GM23338 (cell line): Measurements from ENCODE around the gene BABAM1. TPM values are rescaled to one million over a fixed set of nuclear protein-coding genes. Genes with fewer than 3 reads are reported as not detected.

Experiments used
- ATAC-seq: fragments of 200-7000 bp; cut with Tn5 transposase; 3 replicates; pipeline ENCODE4 v1.9.1; 2020
- DNase-seq: peaks from one replicate; pipeline ENCODE4 v3.0.0-alpha.2; 2015; ENCODE audit warnings: low spot score
- H2AFZ ChIP-seq: fragments of 200-600 bp; sonication (generic); 2 replicates; pipeline ENCODE4 v1.8.0; 2016; ENCODE audit warnings: antibody characterized with exemption, mild to moderate bottlenecking, moderate library complexity
- H3F3A ChIP-seq: fragments of 200-600 bp; sonication (generic); replicated peaks from 2 replicates; pipeline ENCODE4 v1.8.0; 2017; ENCODE audit warnings: antibody characterized with exemption, mixed run types, low read depth
- H3K27ac ChIP-seq: fragments of 200-600 bp; sonication (generic); 2 replicates; pipeline ENCODE4 v1.6.1; 2016; ENCODE audit warnings: low read depth
- H3K27me3 ChIP-seq: fragments of 200-600 bp; sonication (generic); 2 replicates; pipeline ENCODE4 v1.8.0; 2016; ENCODE audit warnings: mild to moderate bottlenecking, mixed run types, moderate library complexity; ENCODE audit not compliant: insufficient read depth
- H3K36me3 ChIP-seq: fragments of 200-600 bp; sonication (generic); 2 replicates; pipeline ENCODE4 v1.8.0; 2016; ENCODE audit warnings: mild to moderate bottlenecking; ENCODE audit not compliant: insufficient read depth
- H3K4me1 ChIP-seq: fragments of 200-600 bp; sonication (generic); 2 replicates; pipeline ENCODE4 v1.8.0; 2016; ENCODE audit warnings: mild to moderate bottlenecking, moderate library complexity; ENCODE audit not compliant: insufficient read depth
- H3K4me2 ChIP-seq: fragments of 200-600 bp; sonication (generic); 2 replicates; pipeline ENCODE4 v1.7.1; 2017; ENCODE audit warnings: mixed run types
- H3K4me3 ChIP-seq: fragments of 200-600 bp; sonication (generic); 2 replicates; pipeline ENCODE4 v1.6.1; 2016; ENCODE audit warnings: mixed run types
- H3K79me2 ChIP-seq: fragments of 200-600 bp; sonication (generic); replicated peaks from 2 replicates; pipeline ENCODE4 v1.8.0; 2017; ENCODE audit warnings: mild to moderate bottlenecking; ENCODE audit not compliant: insufficient read depth
- H3K9me2 ChIP-seq: fragments of 200-600 bp; sonication (generic); 2 replicates; pipeline ENCODE4 v1.8.0; 2017; ENCODE audit not compliant: insufficient read depth
- H4K20me1 ChIP-seq: fragments of 200-600 bp; sonication (generic); replicated peaks from 2 replicates; pipeline ENCODE4 v1.8.0; 2017; ENCODE audit warnings: mild to moderate bottlenecking; ENCODE audit not compliant: insufficient read depth
- H3K27ac Mint-ChIP-seq: 2 replicates; pipeline ENCODE4 v1.8.0; 2020; ENCODE audit warnings: inconsistent platforms, mild to moderate bottlenecking, moderate library complexity, mixed read lengths
- H3K27me3 Mint-ChIP-seq: 3 replicates; pipeline ENCODE4 v1.8.0; 2022; ENCODE audit warnings: low read depth, mild to moderate bottlenecking, moderate library complexity, mixed read lengths, inconsistent platforms; ENCODE audit not compliant: insufficient read depth, poor library complexity
- H3K36me3 Mint-ChIP-seq: 3 replicates; pipeline ENCODE4 v1.8.0; 2021; ENCODE audit warnings: low read depth, mild to moderate bottlenecking, inconsistent platforms, moderate library complexity, mixed read lengths
- H3K4me1 Mint-ChIP-seq: 3 replicates; pipeline ENCODE4 v1.8.0; 2020; ENCODE audit warnings: mild to moderate bottlenecking, inconsistent platforms, mixed read lengths
- H3K4me3 Mint-ChIP-seq: 3 replicates; pipeline ENCODE4 v1.8.0; 2021; ENCODE audit warnings: moderate library complexity, mild to moderate bottlenecking, inconsistent platforms, mixed read lengths
- H3K9me3 Mint-ChIP-seq: 3 replicates; pipeline ENCODE4 v1.8.0; 2020; ENCODE audit warnings: moderate library complexity, mild to moderate bottlenecking, inconsistent platforms, mixed read lengths
- CREB1 ChIP-seq: fragments of 250-450 bp; sonication (Bioruptor Pico); IDR thresholded peaks from 2 replicates; pipeline ENCODE4 v1.5.0; 2020; ENCODE audit warnings: low read depth, mild to moderate bottlenecking, moderate library complexity
- EZH2 ChIP-seq: fragments of 200-600 bp; sonication (generic); IDR thresholded peaks from one replicate; pipeline ENCODE4 v1.8.0; 2017; ENCODE audit warnings: antibody characterized with exemption, mild to moderate bottlenecking, low read depth; ENCODE audit not compliant: unreplicated experiment
- EZH2phosphoT487 ChIP-seq: fragments of 200-600 bp; sonication (generic); IDR thresholded peaks from one replicate; pipeline ENCODE4 v1.8.1; 2018; ENCODE audit warnings: antibody characterized with exemption; ENCODE audit not compliant: unreplicated experiment
- JUNB ChIP-seq: IDR thresholded peaks from one replicate; pipeline ENCODE4 v1.6.1; 2016; ENCODE audit warnings: antibody characterized with exemption; ENCODE audit not compliant: unreplicated experiment
- NANOG ChIP-seq: IDR thresholded peaks from 2 replicates; pipeline ENCODE4 v1.6.1; 2016; ENCODE audit warnings: antibody characterized with exemption, borderline replicate concordance
- POLR2AphosphoS5 ChIP-seq: IDR thresholded peaks from 2 replicates; pipeline ENCODE4 v1.6.1; 2016; ENCODE audit warnings: antibody characterized with exemption, low read depth
- STAT1 ChIP-seq: IDR thresholded peaks from one replicate; pipeline ENCODE4 v1.6.1; 2016; ENCODE audit warnings: antibody characterized with exemption; ENCODE audit not compliant: unreplicated experiment
- ZNF114 ChIP-seq: fragments of 250-450 bp; sonication (Bioruptor Pico); IDR thresholded peaks from 2 replicates; pipeline ENCODE4 v1.5.0; 2020; ENCODE audit warnings: mild to moderate bottlenecking, moderate library complexity
- ZNF331 ChIP-seq: fragments of 250-450 bp; sonication (Bioruptor Pico); IDR thresholded peaks from 2 replicates; pipeline ENCODE4 v1.5.0; 2020; ENCODE audit warnings: low read depth, mild to moderate bottlenecking, moderate library complexity
- polyA plus RNA-seq: library from polyadenylated mRNA; unstranded; fragments of >200 nt; fragmentation: Nextera tagmentation; extraction: Ambion mirVana; gene quantifications from 2 replicates; pipeline ENCODE4 v1.2.1, GENCODE V29; 2016
- total RNA-seq: library from RNA; depleted of rRNA; stranded (reverse); fragments of >200 nt; shearing (Covaris generic); gene quantifications from 2 replicates; pipeline ENCODE4 v1.2.3, GENCODE V29; 2014
- TF ChIP-seq, protein P1 (sequence below), 2 experiments: fragments of 200-600 bp in 1 of 2; sonication (generic) in 1 of 2; conservative IDR thresholded peaks; 2 replicates each; pipeline versions ENCODE4 v1.5.1 to v1.6.1; 2016 to 2017; ENCODE audit warnings: antibody characterized with exemption in 2 of 2, low read depth in 2 of 2, mild to moderate bottlenecking in 2 of 2, moderate library complexity in 1 of 2
- TF ChIP-seq, protein P2 (sequence below): IDR thresholded peaks from 2 replicates; pipeline ENCODE4 v1.6.1; 2016; ENCODE audit warnings: antibody characterized with exemption
- TF ChIP-seq, protein P3 (sequence below): IDR thresholded peaks from one replicate; pipeline ENCODE4 v1.6.1; 2018; ENCODE audit warnings: antibody characterized with exemption; ENCODE audit not compliant: unreplicated experiment

The BABAM1 gene
- total and polyA plus RNA-seq, 2 experiments from 2014 or later: 78.1 to 95.0 TPM

DNA sequence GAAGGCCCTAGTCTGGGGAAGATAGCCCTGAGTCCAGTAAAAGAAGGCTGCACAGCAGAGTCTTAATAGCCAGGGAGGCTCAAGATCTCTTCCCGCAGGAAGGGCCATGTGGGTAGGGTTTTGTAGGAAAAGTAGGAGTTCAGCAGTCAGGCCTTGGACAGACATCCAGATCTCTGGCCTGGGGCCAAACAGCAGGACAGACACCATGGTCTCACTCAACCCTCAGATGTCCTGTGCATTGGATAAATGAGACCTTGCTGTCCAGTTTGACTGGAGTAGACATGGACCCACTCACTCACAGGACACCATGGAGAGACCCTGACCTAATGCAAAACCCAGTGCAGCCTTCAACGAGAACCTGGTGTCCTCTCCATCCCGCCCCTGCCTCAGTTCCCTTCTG is 37.4 kb upstream of the BABAM1 start:
- Mint-ChIP-seq H3K27me3 (peaks cover 17% of the 10 kb centered on the region), H3K4me1 (peaks cover 23% of the 10 kb centered on the region), H3K27ac (no peak overlapping the region), H3K4me3 (no peak overlapping the region), H3K9me3 (no peaks in the 10 kb centered on the region), H3K36me3 (peaks cover 50% of the 10 kb centered on the region)
- no peak for DNase-seq
- Histone ChIP-seq H3K4me2 (no peak overlapping the region), H3F3A (peaks cover 37% of the 10 kb centered on the region), H3K4me1 (peaks cover 6% of the 10 kb centered on the region; the same call in 1 of the 2 replicates), H3K79me2 (peaks cover 36% of the 10 kb centered on the region), H3K27ac (no peak overlapping the region; the same call in 1 of the 2 replicates), H4K20me1 (peaks cover 26% of the 10 kb centered on the region), H2AFZ (no peak overlapping the region), H3K36me3 (peaks cover 6% of the 10 kb centered on the region; the same call in 1 of the 2 replicates), H3K27me3 (no peaks in the 10 kb centered on the region), H3K4me3 (no peak overlapping the region), H3K9me2 (no peaks in the 10 kb centered on the region)
- no peak for TF ChIP-seq EZH2
- TF ChIP-seq CREB1 (CRISPR knock-in tag): no peak
- TF ChIP-seq POLR2AphosphoS5: 0 out of 2 replicates have a peak, but pooled peaks have one; percentile 34
- no peak for TF ChIP-seq ZNF114 (CRISPR knock-in tag)
- TF ChIP-seq NANOG: no peak
- TF ChIP-seq, protein P1, sequence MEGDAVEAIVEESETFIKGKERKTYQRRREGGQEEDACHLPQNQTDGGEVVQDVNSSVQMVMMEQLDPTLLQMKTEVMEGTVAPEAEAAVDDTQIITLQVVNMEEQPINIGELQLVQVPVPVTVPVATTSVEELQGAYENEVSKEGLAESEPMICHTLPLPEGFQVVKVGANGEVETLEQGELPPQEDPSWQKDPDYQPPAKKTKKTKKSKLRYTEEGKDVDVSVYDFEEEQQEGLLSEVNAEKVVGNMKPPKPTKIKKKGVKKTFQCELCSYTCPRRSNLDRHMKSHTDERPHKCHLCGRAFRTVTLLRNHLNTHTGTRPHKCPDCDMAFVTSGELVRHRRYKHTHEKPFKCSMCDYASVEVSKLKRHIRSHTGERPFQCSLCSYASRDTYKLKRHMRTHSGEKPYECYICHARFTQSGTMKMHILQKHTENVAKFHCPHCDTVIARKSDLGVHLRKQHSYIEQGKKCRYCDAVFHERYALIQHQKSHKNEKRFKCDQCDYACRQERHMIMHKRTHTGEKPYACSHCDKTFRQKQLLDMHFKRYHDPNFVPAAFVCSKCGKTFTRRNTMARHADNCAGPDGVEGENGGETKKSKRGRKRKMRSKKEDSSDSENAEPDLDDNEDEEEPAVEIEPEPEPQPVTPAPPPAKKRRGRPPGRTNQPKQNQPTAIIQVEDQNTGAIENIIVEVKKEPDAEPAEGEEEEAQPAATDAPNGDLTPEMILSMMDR (conservative IDR thresholded peaks at IDR 0.05; ENCODE audit: low read depth in 2 of 2): no peak
- ATAC-seq: no peak

DNA sequence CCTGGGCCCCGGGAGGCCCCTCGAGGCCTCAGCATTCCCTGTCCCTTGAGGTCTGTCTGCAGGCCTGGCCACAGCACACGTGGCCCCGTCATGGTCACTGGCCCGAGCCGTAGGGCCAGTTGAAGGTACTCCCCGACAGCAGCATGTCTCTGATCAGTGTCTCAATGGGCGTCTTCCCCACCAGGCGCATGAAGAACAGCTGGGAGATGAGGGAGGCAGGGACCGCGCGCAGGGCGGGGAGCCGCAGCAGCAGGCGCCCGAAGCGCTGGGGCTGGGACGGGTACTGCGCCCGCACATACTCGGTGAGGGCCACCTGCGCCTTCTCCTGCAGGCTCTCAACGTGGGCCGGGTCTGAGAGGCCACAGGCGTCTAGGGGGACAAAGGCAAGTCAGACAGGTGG is 35.0 kb upstream of the BABAM1 start:
- Mint-ChIP-seq H3K27ac (no peak overlapping the region), H3K36me3 (peaks cover 50% of the 10 kb centered on the region), H3K27me3 (peaks cover 10% of the 10 kb centered on the region), H3K9me3 (no peaks in the 10 kb centered on the region), H3K4me3 (no peak overlapping the region), H3K4me1 (peaks cover 27% of the 10 kb centered on the region)
- peaks cover 34% of the 10 kb centered on the region; the same call in 1 of the 2 replicates for H3F3A ChIP-seq
- H2AFZ ChIP-seq: no peak overlapping the region
- peaks cover 12% of the 10 kb centered on the region for H3K4me1 ChIP-seq
- no peaks in the 10 kb centered on the region for H3K27me3 ChIP-seq
- H3K79me2 ChIP-seq: peaks cover 41% of the 10 kb centered on the region
- H3K9me2 ChIP-seq: no peaks in the 10 kb centered on the region
- H3K36me3 ChIP-seq: peaks cover 6% of the 10 kb centered on the region; the same call in 1 of the 2 replicates
- DNase-seq (no peak), ATAC-seq (no peak)
- no peak overlapping the region for H3K27ac ChIP-seq
- no peak overlapping the region for H3K4me2 ChIP-seq
- peaks cover 26% of the 10 kb centered on the region for H4K20me1 ChIP-seq
- no peak overlapping the region for H3K4me3 ChIP-seq
- TF ChIP-seq EZH2 (no peak), POLR2AphosphoS5 (no peak), NANOG (no peak), ZNF114 (CRISPR knock-in tag) (no peak), STAT1 (no peak), ZNF331 (CRISPR knock-in tag) (no peak), JUNB (no peak), EZH2phosphoT487 (no peak)
- TF ChIP-seq, protein P2, sequence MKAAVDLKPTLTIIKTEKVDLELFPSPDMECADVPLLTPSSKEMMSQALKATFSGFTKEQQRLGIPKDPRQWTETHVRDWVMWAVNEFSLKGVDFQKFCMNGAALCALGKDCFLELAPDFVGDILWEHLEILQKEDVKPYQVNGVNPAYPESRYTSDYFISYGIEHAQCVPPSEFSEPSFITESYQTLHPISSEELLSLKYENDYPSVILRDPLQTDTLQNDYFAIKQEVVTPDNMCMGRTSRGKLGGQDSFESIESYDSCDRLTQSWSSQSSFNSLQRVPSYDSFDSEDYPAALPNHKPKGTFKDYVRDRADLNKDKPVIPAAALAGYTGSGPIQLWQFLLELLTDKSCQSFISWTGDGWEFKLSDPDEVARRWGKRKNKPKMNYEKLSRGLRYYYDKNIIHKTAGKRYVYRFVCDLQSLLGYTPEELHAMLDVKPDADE: no peak
- TF ChIP-seq, protein P3, sequence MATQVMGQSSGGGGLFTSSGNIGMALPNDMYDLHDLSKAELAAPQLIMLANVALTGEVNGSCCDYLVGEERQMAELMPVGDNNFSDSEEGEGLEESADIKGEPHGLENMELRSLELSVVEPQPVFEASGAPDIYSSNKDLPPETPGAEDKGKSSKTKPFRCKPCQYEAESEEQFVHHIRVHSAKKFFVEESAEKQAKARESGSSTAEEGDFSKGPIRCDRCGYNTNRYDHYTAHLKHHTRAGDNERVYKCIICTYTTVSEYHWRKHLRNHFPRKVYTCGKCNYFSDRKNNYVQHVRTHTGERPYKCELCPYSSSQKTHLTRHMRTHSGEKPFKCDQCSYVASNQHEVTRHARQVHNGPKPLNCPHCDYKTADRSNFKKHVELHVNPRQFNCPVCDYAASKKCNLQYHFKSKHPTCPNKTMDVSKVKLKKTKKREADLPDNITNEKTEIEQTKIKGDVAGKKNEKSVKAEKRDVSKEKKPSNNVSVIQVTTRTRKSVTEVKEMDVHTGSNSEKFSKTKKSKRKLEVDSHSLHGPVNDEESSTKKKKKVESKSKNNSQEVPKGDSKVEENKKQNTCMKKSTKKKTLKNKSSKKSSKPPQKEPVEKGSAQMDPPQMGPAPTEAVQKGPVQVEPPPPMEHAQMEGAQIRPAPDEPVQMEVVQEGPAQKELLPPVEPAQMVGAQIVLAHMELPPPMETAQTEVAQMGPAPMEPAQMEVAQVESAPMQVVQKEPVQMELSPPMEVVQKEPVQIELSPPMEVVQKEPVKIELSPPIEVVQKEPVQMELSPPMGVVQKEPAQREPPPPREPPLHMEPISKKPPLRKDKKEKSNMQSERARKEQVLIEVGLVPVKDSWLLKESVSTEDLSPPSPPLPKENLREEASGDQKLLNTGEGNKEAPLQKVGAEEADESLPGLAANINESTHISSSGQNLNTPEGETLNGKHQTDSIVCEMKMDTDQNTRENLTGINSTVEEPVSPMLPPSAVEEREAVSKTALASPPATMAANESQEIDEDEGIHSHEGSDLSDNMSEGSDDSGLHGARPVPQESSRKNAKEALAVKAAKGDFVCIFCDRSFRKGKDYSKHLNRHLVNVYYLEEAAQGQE: no peak
